Thoracic aorta (tissue), 2 donors: Measurements from ENCODE around the gene TRAPPC4. TPM values are rescaled to one million over a fixed set of nuclear protein-coding genes. Genes with fewer than 3 reads are reported as not detected.

Experiments
- ATAC-seq: fragments of 150-250 bp; one replicate; pipeline ENCODE4 v1.8.0; 2017; ENCODE audit warnings: low read depth; ENCODE audit not compliant: insufficient number of reproducible peaks, low FRiP score
- DNase-seq: peaks from one replicate; pipeline ENCODE4 v3.0.0-alpha.2; 2020; ENCODE audit warnings: low spot score
- H3K27ac ChIP-seq, 2 donors: fragments of 200-600 bp; sonication (generic); 1 replicate in 1 of 2; 2 replicates in 1 of 2; pipeline ENCODE4 v1.5.1; 2016; ENCODE audit warnings: mild to moderate bottlenecking in 2 of 2, moderate library complexity in 2 of 2
- H3K27me3 ChIP-seq: fragments of 200-600 bp; sonication (generic); replicated peaks from 2 replicates; pipeline ENCODE4 v1.6.0; 2016; ENCODE audit warnings: mild to moderate bottlenecking; ENCODE audit not compliant: insufficient read depth
- H3K36me3 ChIP-seq: fragments of 200-600 bp; sonication (generic); one replicate; pipeline ENCODE4 v1.5.1; 2016
- H3K4me1 ChIP-seq, 2 donors: fragments of 200-600 bp; sonication (generic); 1 replicate in 1 of 2; 2 replicates in 1 of 2; pipeline versions ENCODE4 v1.5.1 to v1.6.0; 2016; ENCODE audit warnings: low read depth in 2 of 2, mild to moderate bottlenecking in 1 of 2; ENCODE audit not compliant: control insufficient read depth in 1 of 2
- H3K4me3 ChIP-seq: fragments of 200-600 bp; sonication (generic); 2 replicates; pipeline ENCODE4 v1.5.1; 2016; ENCODE audit warnings: mild to moderate bottlenecking
- H3K9me3 ChIP-seq: fragments of 200-600 bp; sonication (generic); 2 replicates; pipeline ENCODE4 v1.5.1; 2016
- total RNA-seq, 2 donors: library from RNA; depleted of rRNA; stranded (reverse); fragments of >200 nt; gene quantifications; one replicate each; pipeline versions ENCODE4 v1.1.0 to v1.2.3, GENCODE V29; 2016
- TF ChIP-seq, protein P1 (sequence below): fragments of 200-600 bp; sonication (generic); IDR thresholded peaks from one replicate; pipeline ENCODE4 v1.5.1; 2019; ENCODE audit warnings: antibody characterized with exemption

The TRAPPC4 gene
- total RNA-seq, 2 donors from 2014 or later, result 58.2 to 63.0 TPM

DNA sequence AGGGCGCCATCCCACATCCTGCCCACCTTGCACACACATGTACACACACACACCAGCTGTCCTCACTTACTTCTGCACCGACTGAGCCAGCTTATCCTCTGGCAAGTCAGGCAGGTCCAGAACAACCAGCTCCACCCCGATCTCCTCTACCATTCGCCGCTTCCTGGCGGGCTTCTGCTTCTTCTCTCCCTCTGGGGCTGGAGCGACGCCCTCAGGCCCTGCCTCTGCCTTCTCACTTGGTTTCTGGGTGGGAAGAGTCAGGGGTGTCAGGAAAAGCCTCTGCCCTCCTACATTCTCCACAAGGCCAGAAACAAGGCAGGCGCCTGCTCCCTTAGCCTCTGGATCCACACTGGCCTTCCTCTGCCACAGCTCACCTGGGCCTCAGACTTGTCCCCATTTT lies 30.1 kb downstream of the TRAPPC4 start:
- DNase-seq, result no peak
- H3K36me3 ChIP-seq, result peaks cover 70% of the 10 kb centered on the region
- TF ChIP-seq, protein P1, sequence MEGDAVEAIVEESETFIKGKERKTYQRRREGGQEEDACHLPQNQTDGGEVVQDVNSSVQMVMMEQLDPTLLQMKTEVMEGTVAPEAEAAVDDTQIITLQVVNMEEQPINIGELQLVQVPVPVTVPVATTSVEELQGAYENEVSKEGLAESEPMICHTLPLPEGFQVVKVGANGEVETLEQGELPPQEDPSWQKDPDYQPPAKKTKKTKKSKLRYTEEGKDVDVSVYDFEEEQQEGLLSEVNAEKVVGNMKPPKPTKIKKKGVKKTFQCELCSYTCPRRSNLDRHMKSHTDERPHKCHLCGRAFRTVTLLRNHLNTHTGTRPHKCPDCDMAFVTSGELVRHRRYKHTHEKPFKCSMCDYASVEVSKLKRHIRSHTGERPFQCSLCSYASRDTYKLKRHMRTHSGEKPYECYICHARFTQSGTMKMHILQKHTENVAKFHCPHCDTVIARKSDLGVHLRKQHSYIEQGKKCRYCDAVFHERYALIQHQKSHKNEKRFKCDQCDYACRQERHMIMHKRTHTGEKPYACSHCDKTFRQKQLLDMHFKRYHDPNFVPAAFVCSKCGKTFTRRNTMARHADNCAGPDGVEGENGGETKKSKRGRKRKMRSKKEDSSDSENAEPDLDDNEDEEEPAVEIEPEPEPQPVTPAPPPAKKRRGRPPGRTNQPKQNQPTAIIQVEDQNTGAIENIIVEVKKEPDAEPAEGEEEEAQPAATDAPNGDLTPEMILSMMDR, result no peak

DNA sequence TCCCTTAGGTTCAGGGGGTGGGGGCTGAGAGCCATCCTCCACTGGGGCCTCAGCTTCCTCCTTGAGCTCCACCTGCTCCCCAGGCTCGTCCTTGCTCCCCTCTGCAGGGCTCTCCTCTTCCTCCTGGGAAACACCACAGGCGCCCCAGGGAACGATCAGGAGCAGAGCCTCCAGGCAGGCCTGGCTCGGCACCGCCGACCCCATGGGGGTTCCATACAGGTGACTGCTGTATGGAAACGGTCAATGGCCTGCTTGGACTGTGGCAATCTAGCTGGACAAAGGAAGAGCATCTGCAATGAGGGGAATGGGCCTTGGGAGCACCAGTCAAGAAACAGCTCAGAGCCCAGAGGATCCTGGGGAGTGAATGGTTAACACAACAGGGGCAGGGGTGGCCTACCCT lies 30.5 kb downstream of the TRAPPC4 start:
- TF ChIP-seq, protein P1, result no peak
- Histone ChIP-seq H3K36me3 (peaks cover 70% of the 10 kb centered on the region), H3K4me3 (no peak overlapping the region), H3K27ac (no peak overlapping the region), H3K27me3 (no peaks in the 10 kb centered on the region), H3K9me3 (no peaks in the 10 kb centered on the region), H3K4me1 (no peaks in the 10 kb centered on the region)
- no peak for DNase-seq
- ATAC-seq, result no peak

More for the DNA sequence above, 30.1 kb downstream of the TRAPPC4 start:
- Histone ChIP-seq H3K4me1 (no peaks in the 10 kb centered on the region), H3K27me3 (no peaks in the 10 kb centered on the region), H3K4me3 (no peak overlapping the region), H3K9me3 (no peaks in the 10 kb centered on the region), H3K27ac (no peak overlapping the region)
- ATAC-seq, result no peak

DNA sequence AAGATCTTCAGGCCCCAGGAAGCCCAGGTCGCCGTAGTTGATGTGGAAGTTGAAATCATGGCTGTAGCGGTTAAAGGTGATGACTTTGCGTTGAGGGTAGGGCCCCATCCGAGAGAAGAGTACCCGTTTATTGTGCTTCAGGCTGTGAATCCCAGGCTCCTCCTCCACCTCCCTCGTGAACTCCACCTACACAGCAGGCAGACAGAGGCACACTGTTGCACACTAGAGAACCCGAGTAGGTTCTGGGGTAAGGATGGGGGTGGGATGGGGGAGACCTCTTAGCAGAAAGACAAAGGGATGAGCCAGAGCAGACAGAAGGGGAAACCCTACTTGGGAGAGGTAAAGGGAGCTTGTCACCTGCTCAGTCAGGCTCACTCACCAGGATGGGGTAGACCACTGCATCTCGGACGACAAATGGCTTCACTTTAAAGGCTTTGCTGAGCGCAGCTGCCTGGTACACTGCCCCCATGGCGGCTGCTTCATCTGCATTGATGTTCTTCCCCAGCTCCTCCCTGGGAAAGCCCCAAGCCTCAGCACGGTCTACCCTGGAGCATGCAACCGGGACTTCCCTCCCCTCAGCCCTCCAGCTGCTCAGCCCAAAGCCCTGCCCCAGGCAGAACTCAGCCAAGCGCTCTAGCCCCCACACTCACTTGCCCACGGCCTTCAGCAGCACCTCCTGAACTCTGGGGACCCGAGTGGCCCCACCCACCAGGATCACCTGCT lies 33.0 kb downstream of the TRAPPC4 start:
- no peak overlapping the region for H3K4me3 ChIP-seq
- TF ChIP-seq, protein P1, result no peak
- H3K4me1 ChIP-seq, result peaks cover 10 to 17% of the 10 kb centered on the region in 2 donors
- no peak for DNase-seq
- no peak overlapping the region for H3K27ac ChIP-seq
- no peaks in the 10 kb centered on the region for H3K9me3 ChIP-seq
- peaks cover 60% of the 10 kb centered on the region for H3K36me3 ChIP-seq
- no peak for ATAC-seq
- H3K27me3 ChIP-seq, result no peaks in the 10 kb centered on the region

DNA sequence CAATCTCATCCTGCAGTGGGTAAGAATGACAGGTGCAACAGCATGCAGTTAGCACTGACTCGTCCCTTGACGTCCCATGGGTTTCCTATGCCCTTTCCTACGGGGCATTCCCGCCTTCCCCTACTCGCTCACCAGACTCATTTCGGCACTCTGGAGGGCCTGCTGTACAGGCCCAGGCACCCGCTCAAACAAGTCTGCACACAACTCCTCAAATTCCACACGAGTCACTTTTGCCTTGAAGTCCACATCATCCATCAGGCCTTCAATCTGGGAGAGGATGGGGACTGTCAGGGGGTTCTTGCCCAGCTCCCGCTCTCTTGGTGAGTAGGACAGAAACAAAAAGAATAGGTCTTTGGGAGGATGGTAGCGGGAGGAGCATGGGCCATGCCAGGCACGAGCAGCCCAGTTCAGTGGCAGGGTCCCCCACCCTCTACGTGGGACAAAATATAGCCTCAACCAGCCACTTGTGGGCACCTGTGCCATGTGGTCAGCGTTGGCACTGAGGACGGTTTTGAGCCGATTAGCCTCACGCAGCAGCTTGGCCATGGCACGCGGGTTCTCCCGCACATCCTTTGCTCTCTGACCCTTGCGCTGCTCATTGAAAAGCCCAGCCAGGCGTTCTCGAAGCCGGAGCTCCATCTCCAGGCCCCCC lies 33.7 kb downstream of the TRAPPC4 start:
- H3K27me3 ChIP-seq, result no peaks in the 10 kb centered on the region
- peaks cover 57% of the 10 kb centered on the region for H3K36me3 ChIP-seq
- H3K9me3 ChIP-seq, result no peaks in the 10 kb centered on the region
- no peak overlapping the region for H3K4me3 ChIP-seq
- TF ChIP-seq, protein P1, result no peak
- H3K27ac ChIP-seq, result no peak overlapping the region
- peaks cover 10 to 17% of the 10 kb centered on the region in 2 donors for H3K4me1 ChIP-seq
- no peak for DNase-seq
- no peak for ATAC-seq

DNA sequence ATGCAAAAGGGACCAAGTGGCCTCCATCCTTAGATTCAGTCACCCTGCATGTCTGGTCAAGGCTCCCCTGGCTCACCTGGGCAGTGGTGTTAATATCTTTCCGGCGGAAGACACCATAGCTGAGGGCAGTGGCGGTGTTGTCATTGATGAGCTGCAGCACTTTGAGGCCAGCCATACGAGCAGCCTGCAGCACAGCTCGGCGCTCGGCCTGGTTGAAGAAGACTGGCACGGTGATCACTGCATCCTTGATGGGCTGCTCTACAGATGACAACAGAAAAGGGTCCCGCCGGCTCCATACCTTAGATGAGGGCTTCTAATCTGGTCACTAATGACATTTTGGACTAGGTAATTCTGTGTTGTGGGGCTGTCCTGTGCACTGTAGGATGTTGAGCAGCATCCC lies 35.9 kb downstream of the TRAPPC4 start:
- H3K4me3 ChIP-seq, result no peak overlapping the region
- ATAC-seq, result no peak
- H3K4me1 ChIP-seq, result peaks cover 16 to 23% of the 10 kb centered on the region in 2 donors
- no peaks in the 10 kb centered on the region for H3K27me3 ChIP-seq
- TF ChIP-seq, protein P1, result no peak
- H3K36me3 ChIP-seq, result peaks cover 35% of the 10 kb centered on the region
- DNase-seq, result no peak
- H3K27ac ChIP-seq, result no peak overlapping the region
- no peaks in the 10 kb centered on the region for H3K9me3 ChIP-seq
